H1 (cell line): Measurements from ENCODE around the gene INTS7. TPM values are rescaled to one million over a fixed set of nuclear protein-coding genes. Genes with fewer than 3 reads are reported as not detected.

Experiments used
- BACH1 ChIP-seq: IDR thresholded peaks from 2 replicates; pipeline ENCODE4 v1.6.1; 2012; ENCODE audit warnings: low read length, improper control_type of control experiment
- CREB1 ChIP-seq: IDR thresholded peaks from 2 replicates; pipeline ENCODE4 v1.6.1; 2012; ENCODE audit warnings: inconsistent platforms
- POLR2A ChIP-seq, 2 experiments: IDR thresholded peaks; 1 replicate in 1 of 2; 2 replicates in 1 of 2; pipeline ENCODE4 v1.6.1; 2011; ENCODE audit warnings: low read depth in 2 of 2, low read length in 2 of 2, mild to moderate bottlenecking in 2 of 2; ENCODE audit errors: control extremely low read depth in 1 of 2
- RFX5 ChIP-seq: IDR thresholded peaks from 2 replicates; pipeline ENCODE4 v1.6.1; 2011; ENCODE audit warnings: low read depth, low read length, improper control_type of control experiment, borderline replicate concordance
- microRNA-seq, 2 experiments: library from miRNA; unstranded; fragments of <30 nt; microRNA quantifications; one replicate each; pipeline versions ENCODE4 to v1.2.0, GENCODE V29; 2016 to 2020; ENCODE audit warnings: borderline microRNAs expressed in 2 of 2, borderline number of aligned reads in 2 of 2, borderline replicate concordance in 1 of 2
- polyA plus RNA-seq, 7 experiments: library from polyadenylated mRNA; depleted of rRNA in 3 of 7; stranded (reverse) in 5 of 7; unstranded in 2 of 7; fragments of >200 nt in 5 of 7; fragments of 200-250 nt in 2 of 7; gene quantifications; 1 replicate in 5 of 7; 2 replicates in 1 of 7; 4 replicates in 1 of 7; pipeline versions ENCODE4 v1.2.1 to v1.2.3, GENCODE V29; 2011 to 2013; ENCODE audit warnings: missing spikeins in 2 of 7, mixed read lengths in 2 of 7
- small RNA-seq: library from polyadenylated mRNA; stranded (forward); fragments of <200 nt; extraction: miRNeasy Mini kit (QIAGEN cat#:217004); gene quantifications from one replicate; pipeline ENCODE3, GENCODE V24; 2013; ENCODE audit not compliant: insufficient read depth
- total RNA-seq: library from RNA; stranded (reverse); fragmentation: NEBNext Ultra II Directional; extraction: Animal tissue kit (Norgen Biotek cat#: 25700); gene quantifications from 2 replicates; pipeline ENCODE4 v1.2.1, GENCODE V29; 2021
- TF ChIP-seq, protein P1 (sequence below), 3 experiments: IDR thresholded peaks; 1 replicate in 2 of 3; 2 replicates in 1 of 3; pipeline versions ENCODE4 v1.5.1 to v1.6.1; 2011; ENCODE audit warnings: low read length in 3 of 3, mild to moderate bottlenecking in 3 of 3, inconsistent platforms in 2 of 3, low read depth in 1 of 3, moderate library complexity in 1 of 3; ENCODE audit not compliant: insufficient read depth in 1 of 3; ENCODE audit errors: control extremely low read depth in 1 of 3

INTS7 gene
- total and polyA plus RNA-seq, 2 of the 8 experiments (the other 6 are each of a cell fraction or from before 2014, with no cell fraction given) = 15.2 to 22.4 TPM

DNA sequence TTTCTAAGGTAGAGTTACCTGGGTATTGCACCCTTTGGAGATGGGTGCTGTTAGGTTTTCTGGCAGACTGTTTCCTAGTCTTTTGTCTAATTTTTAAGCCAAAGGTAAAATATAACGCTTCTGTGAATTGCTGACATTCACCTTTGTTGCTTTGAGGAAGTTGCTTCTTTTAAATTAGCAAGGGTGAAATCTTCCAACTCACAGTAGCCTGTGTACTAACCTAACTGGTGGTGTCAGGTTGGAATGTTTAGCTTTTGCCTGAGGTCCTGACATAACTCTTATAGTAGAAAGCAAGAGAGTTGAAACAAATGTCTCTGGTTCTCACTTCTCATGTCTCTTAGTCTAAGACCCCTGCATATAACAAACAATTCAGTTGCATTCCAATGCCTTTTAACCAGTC, 143.6 kb downstream of the INTS7 start (continued):
- TF ChIP-seq, protein P1, sequence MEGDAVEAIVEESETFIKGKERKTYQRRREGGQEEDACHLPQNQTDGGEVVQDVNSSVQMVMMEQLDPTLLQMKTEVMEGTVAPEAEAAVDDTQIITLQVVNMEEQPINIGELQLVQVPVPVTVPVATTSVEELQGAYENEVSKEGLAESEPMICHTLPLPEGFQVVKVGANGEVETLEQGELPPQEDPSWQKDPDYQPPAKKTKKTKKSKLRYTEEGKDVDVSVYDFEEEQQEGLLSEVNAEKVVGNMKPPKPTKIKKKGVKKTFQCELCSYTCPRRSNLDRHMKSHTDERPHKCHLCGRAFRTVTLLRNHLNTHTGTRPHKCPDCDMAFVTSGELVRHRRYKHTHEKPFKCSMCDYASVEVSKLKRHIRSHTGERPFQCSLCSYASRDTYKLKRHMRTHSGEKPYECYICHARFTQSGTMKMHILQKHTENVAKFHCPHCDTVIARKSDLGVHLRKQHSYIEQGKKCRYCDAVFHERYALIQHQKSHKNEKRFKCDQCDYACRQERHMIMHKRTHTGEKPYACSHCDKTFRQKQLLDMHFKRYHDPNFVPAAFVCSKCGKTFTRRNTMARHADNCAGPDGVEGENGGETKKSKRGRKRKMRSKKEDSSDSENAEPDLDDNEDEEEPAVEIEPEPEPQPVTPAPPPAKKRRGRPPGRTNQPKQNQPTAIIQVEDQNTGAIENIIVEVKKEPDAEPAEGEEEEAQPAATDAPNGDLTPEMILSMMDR (IDR thresholded peaks at IDR 0.05; ENCODE audit: control extremely low read depth in 1 of 3, insufficient read depth in 1 of 3, low read depth in 1 of 3, low read length in 3 of 3) = no peak
- TF ChIP-seq CREB1 (no peak), BACH1 (no peak), POLR2A (IDR thresholded peaks at IDR 0.05; ENCODE audit: control extremely low read depth in 1 of 2, low read depth in 2 of 2, low read length in 2 of 2) (no peak), RFX5 (no peak)

Small RNA genes lying within 50 kb of the gene (microRNA-seq; reads per million reads assigned to microRNA genes)
- 0 reads per million in 2 experiments for gene MIR3122

Small RNA genes lying within 50 kb of the gene (small RNA-seq; reads per million reads assigned to genes)
- gene MIR3122 (0.69 reads per million), gene RF00568 (not detected)

Other genes with a start within 250 kb of the INTS7 start
- gene LPGAT1, start 204.8 kb downstream of the INTS7 start, total RNA-seq = 13.5 and 14.6 TPM in 2 replicates
- gene LPGAT1, start 204.8 kb downstream of the INTS7 start, polyA plus RNA-seq (2011; rRNA removed) = 1.9 and 2.3 TPM in 2 replicates
- gene DTL, start 191 bp upstream of the INTS7 start, total RNA-seq = 46.9 and 48.7 TPM in 2 replicates
- gene DTL, start 191 bp upstream of the INTS7 start, polyA plus RNA-seq (2011; rRNA removed) = 31.0 and 36.0 TPM in 2 replicates
- 36.3 and 36.8 TPM in 2 replicates for gene PPP2R5A, start 249.9 kb upstream of the INTS7 start, total RNA-seq
- 11.0 and 14.6 TPM in 2 replicates for gene PPP2R5A, start 249.9 kb upstream of the INTS7 start, polyA plus RNA-seq (2011; rRNA removed)